IPS DF 4.7 (cell line): Measurements from ENCODE around the gene UROD.
"Not testable (repeated sequence)": the region's sequence is repeated elsewhere in the genome, so short reads cannot be mapped to it uniquely, and the experiment has no call there.

ENCODE experiments used
- DNase-seq: peaks from one replicate; pipeline ENCODE4 v3.0.0-alpha.2; 2013; ENCODE audit warnings: low spot score; ENCODE audit errors: extremely low read depth

UROD gene

DNA sequence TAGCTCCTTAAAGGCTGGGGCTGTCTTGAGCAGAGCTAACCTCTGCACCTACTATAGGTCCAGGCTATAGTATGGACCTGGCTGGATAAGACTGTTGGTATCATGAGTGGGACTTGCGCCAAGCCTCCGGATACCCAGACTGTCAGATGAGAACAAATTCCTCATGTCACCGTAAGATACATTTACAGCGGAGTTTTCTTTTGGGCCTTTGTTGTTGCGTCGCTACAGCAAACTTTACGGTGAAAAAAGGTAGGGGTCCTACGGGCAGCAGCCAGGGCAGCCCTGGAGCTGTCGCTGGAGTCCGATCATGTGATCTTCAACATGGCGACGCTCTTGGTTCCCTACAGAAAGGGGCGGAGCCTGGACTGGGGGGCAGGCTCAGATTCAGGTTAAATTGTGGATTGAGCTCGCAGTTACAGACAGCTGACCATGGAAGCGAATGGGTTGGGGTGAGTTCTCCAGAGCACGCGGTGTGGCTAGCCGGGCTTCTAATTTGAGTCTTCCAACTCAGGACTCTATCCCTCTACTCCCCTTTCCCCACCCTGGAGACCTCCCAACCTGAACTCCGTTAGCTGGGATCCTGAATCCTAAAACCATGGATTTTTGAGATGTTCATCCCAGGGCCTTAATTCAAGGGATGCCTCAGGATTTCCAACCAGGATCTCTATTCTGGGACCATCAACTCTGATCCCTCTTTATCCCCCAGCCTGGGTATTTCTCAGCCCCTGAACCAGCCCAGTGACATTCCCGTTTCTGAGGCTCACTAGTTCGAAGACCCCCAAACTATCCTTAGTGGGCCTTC, at the start of gene UROD:
Gene UROD, plus strand, starts transcription at position 418 of the 802 bp plus-strand sequence. Its CDS starts 12 bp downstream, at position 430.
- peak; percentile 96 for DNase-seq

DNA sequence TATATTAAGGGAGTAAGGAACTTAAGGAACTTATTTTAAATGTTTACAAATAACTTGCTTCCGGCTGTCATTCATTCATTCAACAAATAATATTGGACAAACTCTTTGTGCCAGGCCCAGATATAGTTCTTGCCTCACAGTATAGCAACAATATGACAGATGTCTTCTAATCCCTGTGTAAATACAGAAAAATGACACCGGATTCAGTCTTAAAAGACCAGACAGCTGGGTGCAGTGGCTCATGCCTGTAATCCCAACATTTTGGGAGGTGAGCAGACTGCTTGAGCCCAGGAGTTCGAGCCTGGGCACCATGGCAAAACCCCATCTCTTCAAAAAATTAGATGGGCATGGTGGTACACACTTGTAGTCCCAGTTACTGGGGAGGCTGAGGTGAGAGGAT, 49.3 kb upstream of the UROD start:
- DNase-seq: no peak

DNA sequence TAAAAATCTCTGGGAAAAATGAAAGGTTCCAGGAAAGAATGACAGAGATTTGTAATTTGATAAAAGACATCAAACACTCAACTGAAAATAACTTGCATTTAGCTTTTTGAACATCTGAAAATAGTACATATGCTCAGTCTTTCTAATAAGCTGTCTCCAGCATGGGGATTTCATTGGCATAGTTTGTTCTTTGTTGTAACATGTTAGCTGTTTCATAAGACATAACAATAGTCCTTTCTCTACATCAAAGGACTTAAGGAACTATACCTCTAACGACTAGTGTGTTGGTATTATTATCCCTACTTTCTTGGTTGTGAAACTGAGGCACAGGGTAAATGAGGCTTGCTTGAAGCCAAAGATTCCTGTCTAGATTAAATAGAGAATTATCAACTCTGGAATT, 47.7 kb upstream of the UROD start:
- DNase-seq: no peak

DNA sequence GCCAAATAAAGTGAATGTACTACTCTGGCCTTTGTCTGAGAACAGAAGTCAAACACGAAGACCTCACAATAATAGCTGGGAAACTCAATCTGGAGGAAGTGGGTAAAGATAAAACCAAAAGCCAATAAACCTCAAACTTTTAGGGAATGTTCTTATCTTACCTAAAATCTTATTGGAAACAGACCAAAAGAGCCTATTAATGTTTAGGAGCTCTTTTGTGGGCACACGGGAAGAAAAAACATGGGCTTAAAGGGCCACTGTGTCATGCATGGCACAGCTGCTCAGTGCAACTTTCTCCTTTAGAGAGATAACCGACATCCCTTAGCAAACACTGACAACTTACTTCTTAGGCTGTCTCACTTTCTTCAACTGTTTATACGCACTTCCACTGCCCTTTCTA, 41.7 kb upstream of the UROD start:
- no peak for DNase-seq

DNA sequence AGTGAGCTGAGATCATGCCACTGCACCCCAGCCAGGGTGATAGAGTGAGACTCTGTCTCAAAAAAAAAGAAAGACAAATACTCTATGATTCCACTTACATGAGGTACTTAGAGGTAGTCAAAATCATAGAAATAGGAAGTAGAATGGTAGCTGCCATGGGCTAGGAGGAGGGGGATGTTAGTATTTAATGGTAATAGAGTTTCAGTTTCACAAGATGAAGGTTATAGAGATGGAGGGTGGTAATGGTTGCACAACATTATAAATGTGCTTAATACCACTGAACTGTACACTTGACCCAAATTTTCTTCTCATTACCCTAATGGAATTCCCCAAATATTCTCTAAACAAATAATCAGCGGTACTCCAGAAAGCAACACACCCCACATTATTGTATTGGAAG, 38.4 kb upstream of the UROD start:
- no peak for DNase-seq

DNA sequence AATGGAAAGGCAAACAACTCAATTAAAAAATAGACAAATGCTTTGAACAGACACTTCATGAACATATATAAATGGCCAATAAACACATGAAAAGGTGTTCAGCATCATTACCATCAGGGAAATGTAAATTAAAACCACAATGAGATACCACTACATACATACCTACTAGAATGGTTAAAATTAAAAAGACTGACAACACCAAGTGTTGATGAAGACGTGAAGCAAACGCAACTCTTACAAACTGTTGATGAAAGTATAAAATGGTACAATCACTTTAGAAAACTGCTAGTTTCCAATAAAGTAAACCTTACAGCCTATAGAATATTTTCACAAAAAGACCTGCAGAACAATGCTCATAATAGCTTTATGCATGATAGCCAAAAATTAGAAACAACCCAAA, 35.8 kb upstream of the UROD start:
- no peak for DNase-seq

DNA sequence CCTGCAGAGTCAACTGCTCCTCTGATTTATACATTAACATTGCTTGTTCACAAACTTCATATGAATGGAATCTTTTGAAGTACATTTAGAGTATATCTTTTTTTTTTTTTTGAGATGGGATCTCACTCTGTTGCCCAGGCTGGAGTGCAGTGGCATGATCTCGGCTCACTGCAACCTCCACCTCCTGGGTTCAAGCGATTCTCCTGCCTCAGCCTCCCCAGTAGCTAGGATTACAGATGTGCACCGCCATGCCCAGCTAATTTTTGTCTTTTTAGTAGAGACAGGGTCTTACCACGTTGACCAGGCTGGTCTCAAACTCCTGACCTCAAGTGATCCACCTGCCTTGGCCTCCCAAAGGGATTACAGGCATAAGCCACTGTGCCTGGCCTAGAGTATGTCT, 34.7 kb upstream of the UROD start:
- not testable (repeated sequence) for DNase-seq

DNA sequence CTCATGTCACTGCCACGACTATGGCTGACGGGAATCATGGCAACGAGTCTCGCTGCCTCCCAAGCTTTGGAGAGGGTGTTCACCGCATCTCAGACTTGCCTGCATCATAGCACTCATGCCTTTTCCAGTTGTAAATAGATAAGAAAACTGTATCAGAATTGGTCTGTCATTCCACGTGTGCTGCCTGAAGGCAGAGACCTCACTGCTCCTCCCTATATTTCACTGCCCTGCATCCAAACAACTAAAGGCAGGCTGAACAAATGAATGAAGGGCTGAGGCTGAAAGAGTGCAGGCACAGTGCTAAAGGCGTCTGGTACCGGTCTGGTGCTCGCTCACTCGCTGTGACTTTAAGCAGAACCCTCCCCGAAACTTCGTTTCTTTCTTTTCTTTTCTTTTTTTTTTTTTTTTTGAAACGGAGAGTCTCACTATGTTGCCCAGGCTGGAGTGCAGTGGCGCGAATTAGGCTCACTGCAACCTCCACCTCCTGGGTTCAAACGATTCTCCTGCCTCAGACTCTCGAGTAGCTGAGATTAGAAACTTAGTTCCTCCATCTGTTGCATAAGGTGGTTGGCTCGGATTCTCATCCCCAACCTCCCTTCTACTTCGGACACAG, 26.2 kb upstream of the UROD start:
- DNase-seq: no peak

DNA sequence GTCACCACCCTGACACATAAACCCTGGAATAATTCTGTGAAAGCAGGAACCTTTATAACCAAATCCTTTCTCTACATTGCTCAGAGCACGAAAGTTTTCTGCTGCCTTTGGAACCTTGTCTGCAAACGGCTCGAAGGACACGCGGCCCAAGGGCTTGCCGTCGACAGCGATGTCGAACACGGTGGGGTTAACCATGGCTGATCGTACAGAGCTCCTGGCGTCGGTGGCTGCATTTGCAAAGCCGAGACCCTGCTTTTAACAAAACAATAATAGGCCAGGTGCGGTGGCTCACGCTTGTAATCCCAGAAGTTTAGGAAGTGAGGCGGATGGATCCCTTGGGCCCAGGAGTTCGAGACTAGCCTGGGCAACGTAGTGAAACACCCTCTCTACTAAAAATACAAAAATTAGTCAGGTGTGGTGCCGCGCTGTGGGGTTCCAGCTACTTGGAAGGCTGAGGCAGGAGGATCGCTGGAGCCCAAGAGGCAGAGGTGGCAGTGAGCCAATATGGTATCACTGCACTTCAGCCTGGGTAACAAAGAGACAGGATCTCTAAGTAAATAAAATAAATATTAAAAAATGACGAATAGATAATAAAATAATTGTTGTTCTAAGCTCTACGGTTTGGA, 23.4 kb upstream of the UROD start:
- no peak for DNase-seq

DNA sequence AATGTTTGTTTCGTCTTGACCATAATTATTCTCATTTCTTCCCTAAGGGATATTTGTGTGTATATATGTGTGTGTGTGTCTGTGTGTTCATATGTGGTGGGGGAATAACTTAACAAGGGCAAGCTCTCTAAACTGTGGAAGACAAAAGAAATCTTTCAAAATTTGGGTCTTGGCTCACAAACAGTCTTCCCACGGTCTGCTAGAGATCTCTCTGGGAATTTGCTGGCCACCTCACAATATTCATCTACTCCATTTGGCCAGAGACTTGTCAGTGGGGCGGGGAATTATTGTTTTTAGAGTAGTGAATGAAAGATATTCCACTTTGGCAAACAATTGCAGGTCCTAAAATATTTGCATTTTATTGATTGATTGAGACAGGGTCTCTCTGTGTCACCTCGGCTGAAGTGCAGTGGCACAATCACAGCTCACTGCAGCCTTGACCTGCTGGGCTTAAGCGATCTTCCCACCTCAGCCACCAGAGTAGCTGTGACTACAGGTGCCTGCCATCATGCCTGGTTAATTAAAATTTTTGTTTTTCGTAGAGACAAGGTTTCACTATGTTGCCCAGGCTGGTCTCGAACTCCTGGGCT, 17.6 kb upstream of the UROD start:
- DNase-seq: no peak

DNA sequence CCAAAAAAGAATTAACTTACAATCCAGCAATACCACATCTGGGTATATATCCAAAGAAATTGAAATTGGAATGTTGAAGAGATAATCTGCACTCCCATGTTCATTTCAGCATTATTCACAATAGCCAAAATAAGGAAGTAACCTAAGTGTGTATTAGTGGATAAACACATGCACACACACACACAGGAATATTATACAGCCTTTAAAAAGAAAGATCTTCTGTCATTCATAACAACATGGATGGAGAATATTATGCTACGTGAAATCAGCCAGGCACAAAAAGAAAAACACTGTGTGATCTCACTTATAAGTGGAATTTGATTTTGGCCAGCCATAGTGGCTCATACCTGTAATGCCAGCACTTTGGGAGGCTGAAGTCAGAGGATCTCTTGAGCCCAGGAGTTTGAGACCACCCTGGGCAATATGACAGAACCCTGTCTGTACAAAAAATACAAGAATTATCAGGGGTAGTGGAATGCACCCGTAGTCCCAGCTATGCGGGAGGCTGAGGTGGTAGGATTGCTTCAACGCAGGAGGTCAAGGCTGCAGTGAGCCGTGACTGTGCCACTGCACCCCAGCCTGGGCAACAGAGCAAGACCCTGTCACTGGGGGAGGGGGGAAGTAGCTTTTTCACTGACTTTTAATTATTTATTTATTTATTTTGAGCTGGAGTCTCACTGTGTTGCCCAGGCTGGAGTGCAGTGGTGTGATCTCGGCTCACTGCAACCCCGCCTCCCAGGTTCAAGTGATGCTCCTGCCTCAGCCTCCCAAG, 16.4 kb upstream of the UROD start:
- no peak for DNase-seq

DNA sequence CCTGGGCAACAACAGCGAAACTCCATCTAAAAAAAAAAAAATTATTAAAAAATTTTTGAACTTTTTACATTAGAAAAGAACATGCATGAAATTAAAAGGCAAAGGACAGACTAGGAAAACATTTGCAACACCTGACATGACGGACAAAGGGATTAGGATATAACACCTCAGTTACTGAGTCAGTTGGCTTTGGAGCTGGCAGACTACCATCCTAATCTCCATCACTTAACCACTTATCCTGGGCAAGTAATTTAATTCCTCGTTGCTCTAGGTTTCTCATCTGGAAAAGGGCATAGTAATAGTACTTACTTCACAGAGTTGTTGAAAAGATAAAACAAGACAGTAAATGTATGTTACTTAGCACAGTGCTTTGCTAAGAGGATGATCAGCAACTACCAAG, 12.8 kb upstream of the UROD start:
- no peak for DNase-seq

DNA sequence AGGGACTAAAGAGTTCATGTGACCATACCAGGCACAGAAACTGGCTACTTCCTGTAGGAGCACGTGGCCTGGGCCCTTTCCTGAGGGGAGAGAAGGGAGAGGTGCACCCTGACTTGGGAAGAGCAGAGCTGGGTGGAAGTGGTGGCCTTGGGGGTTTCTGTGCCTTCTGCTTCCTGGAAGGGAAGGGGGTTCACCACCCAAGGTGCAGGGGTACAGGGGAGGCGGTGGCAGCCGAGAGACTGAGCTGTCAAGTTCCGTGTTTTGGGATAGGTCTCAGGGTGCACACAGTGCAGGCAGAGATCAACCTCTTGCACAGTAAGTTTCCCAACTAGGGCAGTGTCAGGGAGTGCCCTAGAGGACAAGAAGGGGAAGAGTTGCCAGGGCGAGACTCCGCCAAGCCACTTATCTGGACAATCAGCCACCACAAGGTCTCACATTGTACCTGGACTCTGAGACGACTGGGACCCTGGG, 11.0 kb upstream of the UROD start:
- no peak for DNase-seq

DNA sequence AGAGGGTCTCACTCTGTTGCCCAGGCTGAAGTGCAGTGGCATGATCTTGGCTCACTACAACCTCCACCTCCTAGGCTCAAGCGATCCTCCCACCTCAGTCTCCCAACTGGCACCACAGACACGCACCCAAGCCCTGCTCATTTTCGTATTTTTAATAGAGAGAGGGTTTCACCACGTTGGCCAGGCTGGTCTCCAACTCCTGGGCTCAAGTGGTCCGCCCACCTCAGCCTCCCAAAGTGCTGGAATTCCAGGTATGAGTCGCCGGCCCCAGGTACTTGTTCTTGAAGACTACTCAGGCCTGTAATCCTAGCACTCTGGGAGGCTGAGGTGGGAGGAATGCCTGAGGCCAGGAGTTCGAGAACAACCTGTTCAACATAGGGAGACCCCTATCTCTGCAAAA, 10.5 kb upstream of the UROD start:
- DNase-seq: not testable (repeated sequence)

DNA sequence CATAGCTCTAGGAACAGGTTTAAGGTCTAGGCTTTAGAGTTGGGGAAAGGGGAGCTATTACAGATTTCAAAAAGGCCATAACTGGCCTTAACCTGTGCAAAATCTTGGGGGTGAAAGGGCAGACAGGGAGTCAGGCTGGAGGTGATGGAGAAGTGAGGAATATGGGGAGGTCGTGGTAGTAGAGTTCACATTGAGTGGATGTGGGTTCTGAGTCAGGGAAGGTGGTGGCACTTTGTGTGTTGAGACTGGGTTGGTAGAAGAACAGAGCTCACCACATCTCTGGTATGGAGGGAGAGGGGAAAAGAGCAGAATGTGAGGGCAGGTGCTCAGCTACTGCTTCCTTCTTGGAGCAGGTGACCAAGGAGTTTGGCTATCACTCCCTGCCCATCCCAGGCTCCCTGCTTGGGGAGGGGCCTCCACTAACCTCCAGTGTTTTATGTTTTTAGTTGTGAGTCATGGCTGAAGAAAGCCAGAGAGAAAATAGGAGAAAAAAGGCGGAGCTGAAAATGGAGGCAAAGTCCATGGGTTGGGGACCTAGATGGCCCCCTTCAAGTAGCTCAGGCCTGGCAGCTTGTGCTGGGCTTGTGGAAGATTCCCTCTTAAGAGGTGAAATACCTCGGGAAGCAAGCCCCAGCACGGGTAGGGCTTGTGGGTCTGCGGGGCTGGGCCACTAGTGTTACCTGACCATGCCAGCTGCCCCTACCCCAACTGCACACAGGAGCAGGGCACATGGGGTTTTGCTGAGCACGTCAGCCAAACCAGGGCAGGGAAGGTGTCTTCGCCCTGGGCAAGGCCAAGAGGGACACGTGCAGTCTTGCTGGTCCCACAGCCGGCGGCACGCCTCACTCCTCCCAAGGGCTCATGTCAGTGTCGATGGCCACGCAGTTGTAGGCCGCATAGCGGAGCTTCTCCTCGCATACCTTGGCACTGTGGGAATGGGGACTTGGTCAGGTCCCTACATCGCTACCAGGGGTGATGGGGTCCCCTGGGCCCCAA, 9.1 kb upstream of the UROD start:
- no peak for DNase-seq

DNA sequence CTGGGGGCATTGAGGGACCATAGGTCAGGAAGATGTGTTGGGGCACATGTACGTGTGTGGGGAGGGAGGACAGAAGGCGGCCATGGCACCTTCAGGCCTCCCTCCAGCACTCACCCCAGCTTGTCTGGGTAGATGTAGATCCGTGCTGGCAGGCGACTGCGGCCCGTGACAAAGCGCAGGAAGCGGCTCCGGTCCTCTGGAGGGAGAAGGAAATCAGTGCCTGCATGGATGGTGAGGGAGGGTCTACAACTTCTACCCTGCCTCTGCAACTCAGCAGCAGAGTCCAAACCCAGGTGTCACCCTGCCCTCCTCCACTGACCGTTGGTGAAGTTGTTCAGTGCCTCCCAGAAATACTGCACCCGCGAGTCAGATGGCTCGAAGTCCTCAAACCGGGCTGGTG, 8.3 kb upstream of the UROD start:
- no peak for DNase-seq

DNA sequence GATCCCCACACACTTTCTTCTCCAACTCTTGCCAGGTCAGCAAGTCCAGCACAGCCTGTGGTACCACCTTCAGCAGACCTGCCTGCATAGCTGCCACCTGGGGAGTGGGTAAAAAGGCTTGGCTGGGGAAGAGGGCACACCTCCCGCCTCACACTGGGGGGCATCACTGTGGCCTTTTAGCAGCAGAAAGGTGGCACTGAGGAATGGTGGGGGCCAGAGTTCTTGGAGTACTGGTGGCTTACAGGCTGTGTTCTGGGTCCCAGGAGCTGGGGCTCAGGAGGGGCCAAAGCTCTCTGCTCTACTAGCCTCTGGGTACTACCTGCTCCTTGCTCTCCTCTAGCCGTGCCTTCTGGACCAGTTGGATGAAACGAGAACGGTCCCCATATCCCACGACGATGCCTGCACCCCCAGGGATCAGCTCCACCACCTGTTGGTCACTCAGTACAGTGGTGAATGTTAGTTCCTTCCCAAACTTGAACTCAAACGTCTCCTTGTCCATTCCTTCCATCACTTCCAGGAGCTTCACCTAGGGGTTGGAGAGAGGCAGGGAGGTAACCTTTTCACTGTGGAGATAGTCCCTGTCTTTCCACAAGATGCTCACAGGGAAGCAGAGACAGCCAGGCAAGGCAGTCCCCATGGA, 7.7 kb upstream of the UROD start:
- no peak for DNase-seq

DNA sequence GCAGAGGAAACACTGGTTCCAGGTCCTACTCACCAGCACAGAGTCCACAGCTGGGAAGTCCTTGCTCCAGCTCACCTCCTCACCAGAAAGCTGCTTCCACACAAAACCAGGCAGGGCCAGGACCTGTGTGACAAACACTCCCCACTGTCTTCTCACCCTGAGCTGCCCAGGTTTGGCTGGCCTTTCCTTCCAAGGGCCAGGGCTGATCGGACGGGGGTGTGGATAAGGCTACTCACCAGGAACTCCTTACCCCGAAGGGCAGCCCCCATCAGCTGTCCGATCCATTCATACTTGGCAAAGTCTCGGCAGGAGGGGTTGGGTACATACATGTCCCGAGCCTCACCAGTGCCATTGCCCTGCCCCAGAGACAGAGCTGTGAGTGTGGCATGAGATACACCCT, 6.3 kb upstream of the UROD start:
- no peak for DNase-seq

DNA sequence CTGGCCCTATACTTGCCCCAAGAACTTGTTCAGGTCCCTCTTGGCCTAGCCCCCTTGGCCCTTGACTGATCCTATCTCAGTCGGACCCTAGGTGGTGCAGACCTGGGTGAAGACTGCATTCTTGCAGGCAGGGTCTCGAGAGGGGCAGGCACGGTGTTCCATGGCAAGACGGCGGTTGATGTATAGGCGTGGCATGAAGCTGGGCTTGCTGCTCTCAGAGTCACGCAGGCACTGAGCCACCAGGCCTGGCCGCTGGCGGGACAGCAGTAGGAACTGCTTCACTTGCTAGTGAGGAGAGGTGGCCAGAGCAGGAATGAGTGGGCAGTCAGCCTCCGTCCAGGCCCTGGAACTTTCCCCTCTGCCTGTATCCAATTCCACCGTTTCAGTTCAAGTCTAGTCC, 4.7 kb upstream of the UROD start:
- DNase-seq: no peak

DNA sequence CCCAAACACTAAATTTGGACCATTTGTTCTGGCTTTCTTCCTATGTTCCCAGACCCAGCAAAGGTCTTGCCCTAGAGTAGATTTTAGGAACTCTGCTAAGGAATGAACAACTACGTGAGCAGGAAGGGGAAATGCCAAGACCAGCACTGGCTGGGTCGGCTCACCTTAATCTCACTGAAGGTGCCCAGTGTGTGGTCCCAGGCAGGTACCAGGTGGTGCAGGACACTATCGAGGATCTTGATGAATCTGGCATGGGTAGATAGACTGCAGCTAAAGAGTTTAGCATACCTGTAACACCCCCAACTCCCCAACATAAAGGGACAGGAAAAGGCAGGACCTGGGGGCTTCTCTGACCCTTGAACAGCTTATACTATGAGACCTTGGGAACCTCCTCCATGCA, 4.0 kb upstream of the UROD start:
- no peak for DNase-seq
